Prostate gland (tissue), 2 donors: Measurements from ENCODE around the gene PDE9A. TPM values are rescaled to one million over a fixed set of nuclear protein-coding genes. Genes with fewer than 3 reads are reported as not detected.
A peak's percentile ranks its signal among the peaks of the same experiment; 100 is the strongest.

Source experiments
- DNase-seq: peaks from one replicate; pipeline ENCODE4 v3.0.0-alpha.2; 2019; ENCODE audit warnings: low spot score
- H3K27ac ChIP-seq, 2 donors: fragments of 200-600 bp; sonication (generic); 2 replicates each; pipeline ENCODE4 v1.5.1; 2017 to 2019
- H3K27me3 ChIP-seq: fragments of 200-600 bp; sonication (generic); replicated peaks from 2 replicates; pipeline ENCODE4 v1.5.1; 2019; ENCODE audit not compliant: insufficient read depth
- H3K36me3 ChIP-seq, 2 donors: fragments of 200-600 bp; sonication (generic); 1 replicate in 1 of 2; 2 replicates in 1 of 2; pipeline versions ENCODE4 v1.5.1 to v1.8.1; 2017 to 2019
- H3K4me1 ChIP-seq: fragments of 200-600 bp; sonication (generic); replicated peaks from 2 replicates; pipeline ENCODE4 v1.5.1; 2019
- H3K4me3 ChIP-seq, 2 donors: fragments of 200-600 bp; sonication (generic); 2 replicates each; pipeline ENCODE4 v1.5.1; 2017 to 2019
- H3K9me3 ChIP-seq: fragments of 200-600 bp; sonication (generic); 2 replicates; pipeline ENCODE4 v1.5.1; 2017
- CTCF ChIP-seq, 4 experiments: fragments of 200-600 bp in 2 of 4; fragments of 450-650 bp in 2 of 4; sonication (generic) in 2 of 4; IDR thresholded peaks; 1 replicate in 3 of 4; 2 replicates in 1 of 4; pipeline ENCODE4 v1.5.1; 2016 to 2019; ENCODE audit warnings: antibody characterized with exemption in 4 of 4, mild to moderate bottlenecking in 2 of 4, moderate library complexity in 2 of 4
- POLR2A ChIP-seq: fragments of 450-650 bp; IDR thresholded peaks from one replicate; pipeline ENCODE4 v1.6.1; 2016; ENCODE audit warnings: antibody characterized with exemption, mild to moderate bottlenecking
- POLR2AphosphoS5 ChIP-seq: sonication (generic); formaldehyde crosslinking; IDR thresholded peaks from one replicate; pipeline ENCODE4 v1.6.1; 2017; ENCODE audit warnings: antibody characterized with exemption
- WGBS: methylation state at CpG from one replicate; pipeline ENCODE4 v1.1.5; 2018; 5-methylcytosine and 5-hydroxymethylcytosine counted together
- intact Hi-C: fragments of 100-400 bp; cut with DNase I; formaldehyde crosslinking; loops from one replicate; pipeline ENCODE4 v1.14.2; 2022
- total RNA-seq, 2 donors: library from RNA; depleted of rRNA; stranded (reverse); fragments of >200 nt; gene quantifications; one replicate each; pipeline ENCODE4 v1.1.0, GENCODE V29; 2016

Gene PDE9A
- 10 to 100 TPM; 80.0 to 93.6 TPM for total RNA-seq

- intact Hi-C loops: loop anchor here (5.0 to 10.0 kb wide), 2 partner anchors 61 to 81 kb away; no protein-coding TSS in a partner anchor
- H3K27ac ChIP-seq: peak within 1 kb of the TSS; percentile 84 to 90
- no peaks in the 10 kb centered on the region for H3K27me3 ChIP-seq
- H3K9me3 ChIP-seq: no peaks in the 10 kb centered on the region
- H3K4me1 ChIP-seq: peaks cover 14% of the 10 kb centered on the region
- TF ChIP-seq CTCF (IDR thresholded peaks at IDR 0.05): no peak
- TF ChIP-seq POLR2AphosphoS5: no peak
- TF ChIP-seq POLR2A: no peak
- peak; percentile 52 for DNase-seq
- H3K36me3 ChIP-seq: no peaks in the 10 kb centered on the region
- peak within 1 kb of the TSS; percentile 71 to 79 for H3K4me3 ChIP-seq
- WGBS: 3% methylated on average over 33 of the region's 91 CpGs
These were observed at the start of gene PDE9A for GRCh38 chr21:42653231-42654061. PDE9A (plus strand) TSS chr21:42653621; CDS start chr21:42653815, 194 bp downstream.

DNA sequence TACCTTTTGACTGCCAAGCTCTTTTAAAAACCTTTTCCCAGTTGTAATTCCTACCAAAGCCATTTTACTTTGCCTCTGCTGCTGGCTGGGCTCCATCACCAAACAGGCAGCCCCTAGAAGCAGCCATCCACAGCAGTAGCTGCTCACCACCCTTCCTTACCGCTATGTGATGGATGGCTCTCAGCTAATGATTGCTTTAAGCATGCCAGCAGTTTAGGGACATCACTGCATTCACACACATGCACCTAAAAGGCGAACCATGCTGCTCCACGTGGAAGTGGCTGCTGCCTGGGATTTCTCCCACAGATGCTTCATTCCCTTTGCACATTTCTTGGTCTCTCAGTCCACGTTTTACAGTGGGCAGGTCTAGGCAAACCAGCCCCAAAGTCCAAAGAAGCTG lies 46.3 kb upstream of the PDE9A start:
- Histone ChIP-seq H3K9me3 (no peaks in the 10 kb centered on the region), H3K27ac (no peak overlapping the region), H3K36me3 (no peaks in the 10 kb centered on the region), H3K4me3 (no peak overlapping the region), H3K4me1 (no peaks in the 10 kb centered on the region), H3K27me3 (no peaks in the 10 kb centered on the region)
- intact Hi-C loops: no loop called here
- WGBS: 60% methylated on average over 4 of the region's 4 CpGs
- no peak for DNase-seq
- no peak for TF ChIP-seq CTCF (IDR thresholded peaks at IDR 0.05)
- no peak for TF ChIP-seq POLR2A
- TF ChIP-seq POLR2AphosphoS5: no peak

GRCh38 chr21:42607525-42608102 lies 45.8 kb upstream of the PDE9A start:
- WGBS: 73% methylated on average over 5 of the region's 5 CpGs
- no peaks in the 10 kb centered on the region for H3K27me3 ChIP-seq
- no peaks in the 10 kb centered on the region for H3K4me1 ChIP-seq
- no peak overlapping the region for H3K4me3 ChIP-seq
- DNase-seq: no peak
- no peaks in the 10 kb centered on the region for H3K9me3 ChIP-seq
- intact Hi-C loops: no loop called here
- no peak for TF ChIP-seq CTCF (IDR thresholded peaks at IDR 0.05)
- no peak for TF ChIP-seq POLR2AphosphoS5
- TF ChIP-seq POLR2A: no peak
- no peaks in the 10 kb centered on the region for H3K36me3 ChIP-seq
- no peak overlapping the region for H3K27ac ChIP-seq

DNA sequence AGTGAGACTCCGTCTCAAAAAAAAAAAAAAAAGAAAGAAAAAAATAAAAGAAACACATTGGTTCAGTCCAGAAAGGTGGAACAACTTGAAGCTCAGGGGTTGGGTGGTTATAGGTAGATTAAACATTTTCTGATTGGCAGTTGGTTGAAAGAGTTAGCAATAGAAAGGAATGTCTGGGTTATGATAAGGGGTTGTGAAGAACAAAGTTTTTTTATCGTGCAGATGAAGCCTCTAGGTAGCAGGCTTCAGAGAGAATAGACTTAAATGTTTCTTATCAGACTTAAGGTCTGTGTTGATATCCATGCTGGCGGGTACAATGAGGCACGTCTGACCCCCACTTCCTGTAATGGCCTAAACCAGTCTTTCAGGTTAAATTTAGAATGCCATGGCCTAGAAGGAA lies 45.0 kb upstream of the PDE9A start:
- 72% methylated on average over 4 of the region's 4 CpGs for WGBS
- TF ChIP-seq POLR2A (no peak), CTCF (IDR thresholded peaks at IDR 0.05) (no peak), POLR2AphosphoS5 (no peak)
- intact Hi-C loops: no loop called here

DNA sequence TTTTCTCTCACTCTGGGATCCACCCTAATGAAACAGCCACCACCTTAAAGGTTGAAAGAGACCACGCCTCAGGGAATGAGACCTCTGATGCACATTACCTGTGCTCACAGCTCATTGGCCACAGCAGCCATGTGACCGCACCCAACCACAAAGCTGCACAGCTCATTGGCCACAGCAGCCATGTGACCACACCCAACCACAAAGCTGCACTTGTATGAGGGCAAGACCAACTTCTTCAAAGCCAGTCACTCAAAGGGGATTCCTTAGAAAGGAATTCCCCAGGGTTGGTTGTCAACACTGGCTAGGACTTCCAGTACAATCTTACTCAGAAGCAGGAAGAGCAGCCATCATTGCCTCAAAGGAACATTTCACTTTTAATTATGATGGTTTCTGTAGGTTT lies 43.6 kb upstream of the PDE9A start:
- Histone ChIP-seq H3K9me3 (no peaks in the 10 kb centered on the region), H3K27me3 (no peaks in the 10 kb centered on the region), H3K36me3 (no peaks in the 10 kb centered on the region), H3K4me1 (no peaks in the 10 kb centered on the region), H3K4me3 (no peak overlapping the region), H3K27ac (no peak overlapping the region)
- intact Hi-C loops: no loop called here
- 89% methylated on average over 2 of the region's 2 CpGs for WGBS
- no peak for DNase-seq
- TF ChIP-seq POLR2AphosphoS5 (no peak), POLR2A (no peak), CTCF (IDR thresholded peaks at IDR 0.05) (no peak)

More for the DNA sequence above, 45.0 kb upstream of the PDE9A start:
- Histone ChIP-seq H3K36me3 (no peaks in the 10 kb centered on the region), H3K27me3 (no peaks in the 10 kb centered on the region), H3K27ac (no peak overlapping the region), H3K4me1 (no peaks in the 10 kb centered on the region), H3K4me3 (no peak overlapping the region), H3K9me3 (no peaks in the 10 kb centered on the region)
- no peak for DNase-seq
